IMR-90 (cell line): ENCODE data around the gene QSER1. TPM values are rescaled to one million over a fixed set of nuclear protein-coding genes. Genes with fewer than 3 reads are reported as not detected.

Experiments
- ATAC-seq: fragments of 200-7000 bp; cut with Tn5 transposase; 2 replicates; pipeline ENCODE4 v1.9.1; 2020; ENCODE audit warnings: low read depth, mild to moderate bottlenecking, moderate library complexity
- BruUV-seq: library from RNA; stranded (reverse); fragments of 400-500 nt; replicated peaks from 2 replicates; lab custom pipeline; 2021; lab: Mats Ljungman, UMichigan
- CTCF ChIA-PET: fragments of 300-600 bp; formaldehyde crosslinking; extraction: SDS; loops from one replicate; lab custom pipeline; 2021; ENCODE audit warnings: antibody characterized with exemption; lab: Yijun Ruan, JAX
- POLR2A ChIA-PET: fragments of 300-600 bp; sonication (Branson Sonifier 250); formaldehyde crosslinking; loops from one replicate; lab custom pipeline; 2022; ENCODE audit warnings: antibody characterized with exemption; ENCODE audit not compliant: unreplicated experiment; lab: Charles Lee
- DNase-seq: peaks from one replicate; pipeline ENCODE4 v3.0.0; 2013
- H2AFZ ChIP-seq: replicated peaks from 2 replicates; pipeline ENCODE3; 2013; ENCODE audit warnings: low read length, mild to moderate bottlenecking; ENCODE audit not compliant: poor library complexity
- H2AK5ac ChIP-seq: 2 replicates; pipeline ENCODE4 v1.6.1; 2013; ENCODE audit warnings: low read depth, low read length, inconsistent platforms
- H2AK9ac ChIP-seq: replicated peaks from 2 replicates; pipeline ENCODE3; 2013; ENCODE audit warnings: mild to moderate bottlenecking, low read depth, low read length, moderate library complexity; ENCODE audit not compliant: poor library complexity
- H2BK120ac ChIP-seq: 2 replicates; pipeline ENCODE4 v1.6.1; 2013; ENCODE audit warnings: low read depth, low read length, inconsistent platforms
- H2BK15ac ChIP-seq: 3 replicates; pipeline ENCODE4 v1.6.1; 2013; ENCODE audit warnings: low read depth, low read length, inconsistent platforms
- H2BK20ac ChIP-seq: 2 replicates; pipeline ENCODE4 v1.6.1; 2013; ENCODE audit warnings: low read depth, mild to moderate bottlenecking, inconsistent platforms, low read length, moderate library complexity
- H2BK5ac ChIP-seq: 2 replicates; pipeline ENCODE4 v1.6.1; 2013; ENCODE audit warnings: mild to moderate bottlenecking, low read depth, low read length, inconsistent platforms; ENCODE audit not compliant: poor library complexity, severe bottlenecking
- H3K14ac ChIP-seq: replicated peaks from 2 replicates; pipeline ENCODE4 v1.6.1; 2013; ENCODE audit warnings: low read depth, low read length, inconsistent platforms
- H3K18ac ChIP-seq: 2 replicates; pipeline ENCODE4 v1.6.1; 2013; ENCODE audit warnings: low read depth, low read length, control low read depth
- H3K23ac ChIP-seq: 2 replicates; pipeline ENCODE4 v1.6.1; 2013; ENCODE audit warnings: low read depth, low read length, inconsistent platforms
- H3K27ac ChIP-seq: 2 replicates; pipeline ENCODE4 v1.5.1; 2013; ENCODE audit warnings: mild to moderate bottlenecking, control low read depth, low read length; ENCODE audit not compliant: insufficient read depth
- H3K27me3 ChIP-seq: 2 replicates; pipeline ENCODE4 v1.6.1; 2013; ENCODE audit warnings: low read length; ENCODE audit not compliant: control insufficient read depth, insufficient read depth
- H3K36me3 ChIP-seq: 2 replicates; pipeline ENCODE4 v1.6.1; 2013; ENCODE audit warnings: low read length, mixed read lengths; ENCODE audit not compliant: control insufficient read depth, insufficient read depth
- H3K4ac ChIP-seq: 2 replicates; pipeline ENCODE4 v1.6.1; 2013; ENCODE audit warnings: low read depth, low read length, inconsistent platforms
- H3K4me1 ChIP-seq: 2 replicates; pipeline ENCODE4 v1.6.1; 2013; ENCODE audit warnings: low read length, mixed read lengths; ENCODE audit not compliant: control insufficient read depth, insufficient read depth
- H3K4me2 ChIP-seq: 2 replicates; pipeline ENCODE4 v1.6.1; 2013; ENCODE audit warnings: low read depth, mild to moderate bottlenecking, control low read depth, low read length, moderate library complexity
- H3K4me3 ChIP-seq: 2 replicates; pipeline ENCODE4 v1.5.1; 2013; ENCODE audit warnings: low read depth, mild to moderate bottlenecking, control low read depth, low read length, moderate library complexity; ENCODE audit not compliant: insufficient read depth
- H3K56ac ChIP-seq: 2 replicates; pipeline ENCODE4 v1.6.1; 2013; ENCODE audit warnings: low read length, inconsistent platforms; ENCODE audit not compliant: insufficient read depth; ENCODE audit errors: extremely low read depth
- H3K79me1 ChIP-seq, 2 experiments: 2 replicates each; pipeline ENCODE4 v1.6.1; 2013; ENCODE audit warnings: low read length in 2 of 2, inconsistent platforms in 1 of 2, low read depth in 1 of 2
- H3K9ac ChIP-seq: 2 replicates; pipeline ENCODE4 v1.6.1; 2013; ENCODE audit warnings: low read depth, low read length, control low read depth
- H3K9me1 ChIP-seq: 2 replicates; pipeline ENCODE4 v1.6.1; 2013; ENCODE audit warnings: low read length, inconsistent platforms; ENCODE audit not compliant: insufficient read depth
- H3K9me3 ChIP-seq: 2 replicates; pipeline ENCODE4 v1.6.1; 2013; ENCODE audit warnings: low read length; ENCODE audit not compliant: control insufficient read depth, insufficient read depth
- H4K20me1 ChIP-seq: 2 replicates; pipeline ENCODE4 v1.6.1; 2013; ENCODE audit warnings: low read length, inconsistent platforms; ENCODE audit not compliant: insufficient read depth
- H4K5ac ChIP-seq: 2 replicates; pipeline ENCODE4 v1.6.1; 2013; ENCODE audit warnings: mild to moderate bottlenecking, low read depth, low read length, control low read depth
- H4K8ac ChIP-seq, 2 experiments: 2 replicates each; pipeline ENCODE4 v1.6.1; 2013; ENCODE audit warnings: low read depth in 2 of 2, low read length in 2 of 2, control low read depth in 1 of 2, inconsistent platforms in 1 of 2
- H4K91ac ChIP-seq: 2 replicates; pipeline ENCODE4 v1.6.1; 2013; ENCODE audit warnings: low read depth, low read length, inconsistent platforms; ENCODE audit not compliant: insufficient read depth
- MAFK ChIP-seq: IDR thresholded peaks from 2 replicates; pipeline ENCODE4 v1.6.1; 2012; ENCODE audit warnings: low read depth, low read length, improper control_type of control experiment
- MXI1 ChIP-seq: IDR thresholded peaks from 2 replicates; pipeline ENCODE4 v1.6.1; 2012; ENCODE audit warnings: low read depth, mild to moderate bottlenecking, low read length, moderate library complexity, borderline replicate concordance
- NFE2L2 ChIP-seq: fragments of 150-350 bp; IDR thresholded peaks from 2 replicates; pipeline ENCODE4 v1.6.1; 2016; ENCODE audit warnings: low read depth, mild to moderate bottlenecking, low read length
- USF2 ChIP-seq: fragments of 150-350 bp; IDR thresholded peaks from 2 replicates; pipeline ENCODE4 v1.6.1; 2017; ENCODE audit warnings: mild to moderate bottlenecking, antibody characterized with exemption, low read length, low read depth
- WGBS, 2 experiments: methylation state at CpG; one replicate each; pipeline versions ENCODE4 v1.1.5 to v1.1.7; 2013; ENCODE audit warnings: missing lambda C conversion rate in 2 of 2; ENCODE audit not compliant: insufficient read length in 1 of 2; ENCODE audit errors: extremely low coverage in 2 of 2; 5-methylcytosine and 5-hydroxymethylcytosine counted together
- dilution Hi-C: fragments of 300-500 bp; cut with HindIII; formaldehyde crosslinking; loops from one replicate; pipeline ENCODE4 v1.14.3; 2018; ENCODE audit warnings: low sequenced_read_pairs; ENCODE audit not compliant: unreplicated experiment
- in situ Hi-C: fragments of 300-500 bp; cut with MboI; formaldehyde crosslinking; loops from 3 replicates; pipeline ENCODE4 v1.14.3; 2019; ENCODE audit warnings: low sequenced_read_pairs, inconsistent platforms, mixed read lengths
- intact Hi-C: fragments of 100-400 bp; cut with micrococcal nuclease; formaldehyde crosslinking; loops from 2 replicates; pipeline ENCODE4 v1.10.0; 2022
- polyA plus RNA-seq, 3 experiments: library from polyadenylated mRNA; depleted of rRNA; stranded (reverse); fragments of >200 nt; gene quantifications; 2 replicates each; pipeline ENCODE4 v1.2.3, GENCODE V29; 2012; ENCODE audit warnings: low replicate concordance in 1 of 3
- total RNA-seq: library from RNA; depleted of rRNA; stranded (reverse); fragments of >200 nt; gene quantifications from 2 replicates; pipeline ENCODE4 v1.2.3, GENCODE V29; 2012

Gene QSER1
- total and polyA plus RNA-seq, 2 of the 4 experiments (the other 2 are of a cell fraction) = 5.9 to 15.6 TPM

- in situ Hi-C loops = no loop called here
Measured at GRCh38 chr11:32891657-32892354, 805 bp upstream of the QSER1 start.

More at GRCh38 chr11:32891657-32892354, 805 bp upstream of the QSER1 start:
- peak overlapping the region; percentile 74 to 91 for H4K8ac ChIP-seq
- H3K4me1 ChIP-seq = peaks cover 2% of the 10 kb centered on the region; the same call in 1 of the 2 replicates
- peak overlapping the region; percentile 21; the same call in 1 of the 2 replicates for H3K18ac ChIP-seq
- H2BK5ac ChIP-seq = peak overlapping the region; percentile 8
- peak overlapping the region; percentile 57 for H3K56ac ChIP-seq
- H4K5ac ChIP-seq = peak overlapping the region; percentile 70
- BruUV-seq = no TSS peak
- no peak overlapping the region for H2AK9ac ChIP-seq
- peak overlapping the region; percentile 79 for H2AFZ ChIP-seq
- H2BK15ac ChIP-seq = no peak overlapping the region
- TF ChIP-seq NFE2L2 (no peak), USF2 (no peak), MXI1 (no peak), MAFK (peak; percentile 67; the same call in 1 of the 2 replicates)
- peak overlapping the region; percentile 79 for H3K4me3 ChIP-seq
- peak overlapping the region; percentile 19 for H3K23ac ChIP-seq
- peak overlapping the region; percentile 34 for H3K14ac ChIP-seq
- H3K4ac ChIP-seq = peak overlapping the region; percentile 32
- 0 out of 2 replicates have a peak overlapping the region, but pooled peaks have one; percentile 2 for H4K91ac ChIP-seq
- intact Hi-C loops = loop anchor here (5.0 kb wide), 2 partner anchors 85 to 170 kb away; no protein-coding TSS in a partner anchor
- H2BK20ac ChIP-seq = no peak overlapping the region
- dilution Hi-C loops = no loop called here
- H3K36me3 ChIP-seq = no peaks in the 10 kb centered on the region
- no peaks in the 10 kb centered on the region for H3K9me3 ChIP-seq
- no peak for DNase-seq
- H2BK120ac ChIP-seq = no peak overlapping the region
- peaks cover 7 to 22% of the 10 kb centered on the region in 2 experiments; a peak in 3 of 4 replicates for H3K79me1 ChIP-seq
- H3K9me1 ChIP-seq = no peaks in the 10 kb centered on the region
- H3K9ac ChIP-seq = peak overlapping the region; percentile 82
- WGBS, 2 experiments = 0% methylated on average over 1 of the region's 10 CpGs; no CpG with 5 or more reads in 1 of the 2 experiments
- peak overlapping the region; percentile 67 for H3K27ac ChIP-seq
- CTCF ChIA-PET = interaction anchor here (0.6 to 1.3 kb wide), 2 partner anchors 11 to 76 kb away, joined by 3 read pairs; no protein-coding TSS in a partner anchor
- no peaks in the 10 kb centered on the region for H4K20me1 ChIP-seq
- no peak for ATAC-seq
- no peaks in the 10 kb centered on the region for H3K27me3 ChIP-seq
- no peak overlapping the region for H2AK5ac ChIP-seq
- H3K4me2 ChIP-seq = peak overlapping the region; percentile 91
- POLR2A ChIA-PET = no interaction called here
